Ishikawa (cell line): Measurements from ENCODE around the gene GLIS2.

Experiments
- CEBPB ChIP-seq: IDR thresholded peaks from 2 replicates; pipeline ENCODE4 v1.6.1; 2012
- CREB1 ChIP-seq: IDR thresholded peaks from 2 replicates; pipeline ENCODE4 v1.6.1; 2012; ENCODE audit warnings: low read depth
- EGR1 ChIP-seq: IDR thresholded peaks from 2 replicates; pipeline ENCODE4 v1.6.1; 2012
- EP300 ChIP-seq: IDR thresholded peaks from 2 replicates; pipeline ENCODE4 v1.6.1; 2012; ENCODE audit warnings: borderline replicate concordance
- FOXM1 ChIP-seq: IDR thresholded peaks from 2 replicates; pipeline ENCODE4 v1.6.1; 2012; ENCODE audit warnings: low read depth, borderline replicate concordance
- NFIC ChIP-seq: IDR thresholded peaks from 2 replicates; pipeline ENCODE4 v1.6.1; 2012
- RAD21 ChIP-seq: IDR thresholded peaks from 2 replicates; pipeline ENCODE4 v1.6.1; 2012; ENCODE audit warnings: low read depth
- TAF1 ChIP-seq: IDR thresholded peaks from 2 replicates; pipeline ENCODE4 v1.6.1; 2012; ENCODE audit warnings: low read depth, mild to moderate bottlenecking
- TCF12 ChIP-seq: IDR thresholded peaks from 2 replicates; pipeline ENCODE4 v1.6.1; 2012; ENCODE audit warnings: low read depth
- TEAD4 ChIP-seq: IDR thresholded peaks from 2 replicates; pipeline ENCODE4 v1.6.1; 2012
- YY1 ChIP-seq: IDR thresholded peaks from 2 replicates; pipeline ENCODE4 v1.6.1; 2012; ENCODE audit warnings: low read depth
- ZBTB7A ChIP-seq: IDR thresholded peaks from 2 replicates; pipeline ENCODE4 v1.6.1; 2012; ENCODE audit warnings: low read depth
- TF ChIP-seq, protein P1 (sequence below): IDR thresholded peaks from 2 replicates; pipeline ENCODE4 v1.6.1; 2012
- TF ChIP-seq, protein P2 (sequence below): IDR thresholded peaks from 2 replicates; pipeline ENCODE4 v1.6.1; 2012
- TF ChIP-seq, protein P3 (sequence below): IDR thresholded peaks from 2 replicates; pipeline ENCODE4 v1.6.1; 2012; ENCODE audit warnings: low read depth, mild to moderate bottlenecking

GLIS2 gene

DNA sequence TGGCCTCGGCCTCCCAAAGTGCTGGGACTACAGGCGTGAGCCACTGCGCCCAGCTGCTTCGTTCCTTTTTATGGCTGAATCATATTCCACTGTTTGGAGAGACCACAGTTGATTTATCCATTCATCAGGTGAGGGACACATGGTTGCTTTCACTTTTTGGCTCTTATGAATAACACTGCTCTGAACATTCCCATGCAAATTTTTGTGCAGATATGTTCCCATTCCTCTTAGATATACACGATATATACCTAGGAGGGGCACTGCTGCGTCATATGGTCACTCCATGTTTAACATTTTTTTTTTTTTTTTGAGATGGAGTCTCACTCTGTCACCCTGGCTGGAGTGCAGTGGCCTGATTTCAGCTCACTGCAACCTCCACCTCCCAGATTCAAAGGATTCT lies 13.9 kb upstream of the GLIS2 start:
- TF ChIP-seq, protein P1, sequence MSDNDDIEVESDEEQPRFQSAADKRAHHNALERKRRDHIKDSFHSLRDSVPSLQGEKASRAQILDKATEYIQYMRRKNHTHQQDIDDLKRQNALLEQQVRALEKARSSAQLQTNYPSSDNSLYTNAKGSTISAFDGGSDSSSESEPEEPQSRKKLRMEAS = no peak
- no peak for TF ChIP-seq RAD21
- no peak for TF ChIP-seq NFIC
- no peak for TF ChIP-seq CREB1
- TF ChIP-seq EP300 = no peak
- no peak for TF ChIP-seq FOXM1
- TF ChIP-seq TAF1 = no peak
- TF ChIP-seq YY1 = no peak
- TF ChIP-seq, protein P2, sequence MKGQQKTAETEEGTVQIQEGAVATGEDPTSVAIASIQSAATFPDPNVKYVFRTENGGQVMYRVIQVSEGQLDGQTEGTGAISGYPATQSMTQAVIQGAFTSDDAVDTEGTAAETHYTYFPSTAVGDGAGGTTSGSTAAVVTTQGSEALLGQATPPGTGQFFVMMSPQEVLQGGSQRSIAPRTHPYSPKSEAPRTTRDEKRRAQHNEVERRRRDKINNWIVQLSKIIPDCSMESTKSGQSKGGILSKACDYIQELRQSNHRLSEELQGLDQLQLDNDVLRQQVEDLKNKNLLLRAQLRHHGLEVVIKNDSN = no peak
- TF ChIP-seq TCF12 = no peak
- no peak for TF ChIP-seq CEBPB
- TF ChIP-seq, protein P3, sequence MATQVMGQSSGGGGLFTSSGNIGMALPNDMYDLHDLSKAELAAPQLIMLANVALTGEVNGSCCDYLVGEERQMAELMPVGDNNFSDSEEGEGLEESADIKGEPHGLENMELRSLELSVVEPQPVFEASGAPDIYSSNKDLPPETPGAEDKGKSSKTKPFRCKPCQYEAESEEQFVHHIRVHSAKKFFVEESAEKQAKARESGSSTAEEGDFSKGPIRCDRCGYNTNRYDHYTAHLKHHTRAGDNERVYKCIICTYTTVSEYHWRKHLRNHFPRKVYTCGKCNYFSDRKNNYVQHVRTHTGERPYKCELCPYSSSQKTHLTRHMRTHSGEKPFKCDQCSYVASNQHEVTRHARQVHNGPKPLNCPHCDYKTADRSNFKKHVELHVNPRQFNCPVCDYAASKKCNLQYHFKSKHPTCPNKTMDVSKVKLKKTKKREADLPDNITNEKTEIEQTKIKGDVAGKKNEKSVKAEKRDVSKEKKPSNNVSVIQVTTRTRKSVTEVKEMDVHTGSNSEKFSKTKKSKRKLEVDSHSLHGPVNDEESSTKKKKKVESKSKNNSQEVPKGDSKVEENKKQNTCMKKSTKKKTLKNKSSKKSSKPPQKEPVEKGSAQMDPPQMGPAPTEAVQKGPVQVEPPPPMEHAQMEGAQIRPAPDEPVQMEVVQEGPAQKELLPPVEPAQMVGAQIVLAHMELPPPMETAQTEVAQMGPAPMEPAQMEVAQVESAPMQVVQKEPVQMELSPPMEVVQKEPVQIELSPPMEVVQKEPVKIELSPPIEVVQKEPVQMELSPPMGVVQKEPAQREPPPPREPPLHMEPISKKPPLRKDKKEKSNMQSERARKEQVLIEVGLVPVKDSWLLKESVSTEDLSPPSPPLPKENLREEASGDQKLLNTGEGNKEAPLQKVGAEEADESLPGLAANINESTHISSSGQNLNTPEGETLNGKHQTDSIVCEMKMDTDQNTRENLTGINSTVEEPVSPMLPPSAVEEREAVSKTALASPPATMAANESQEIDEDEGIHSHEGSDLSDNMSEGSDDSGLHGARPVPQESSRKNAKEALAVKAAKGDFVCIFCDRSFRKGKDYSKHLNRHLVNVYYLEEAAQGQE = no peak
- no peak for TF ChIP-seq ZBTB7A
- TF ChIP-seq EGR1 = no peak
- no peak for TF ChIP-seq TEAD4

DNA sequence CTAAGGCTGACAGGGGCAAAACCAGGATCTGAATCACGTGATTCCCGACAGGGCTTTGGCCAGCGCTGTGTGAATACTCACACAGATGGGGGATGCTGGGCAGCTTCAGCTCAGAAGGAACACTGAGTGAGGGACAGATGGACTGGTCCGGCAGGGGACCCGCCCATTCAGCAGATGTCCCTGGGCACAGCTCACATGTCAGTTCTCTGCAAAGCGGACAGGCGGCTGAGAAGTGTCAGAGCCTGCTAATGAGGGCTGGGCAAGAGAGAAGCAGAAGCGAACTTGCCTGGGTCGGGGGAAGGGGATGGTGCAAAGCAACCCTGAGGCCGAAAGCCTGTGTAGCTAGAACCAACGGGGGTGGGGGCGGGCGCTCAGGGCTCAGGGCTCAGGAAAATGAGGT lies 11.9 kb upstream of the GLIS2 start:
- TF ChIP-seq ZBTB7A (no peak), CREB1 (no peak), RAD21 (no peak), EGR1 (no peak), FOXM1 (no peak), EP300 (no peak), TEAD4 (no peak), CEBPB (no peak), NFIC (no peak), TAF1 (no peak), YY1 (no peak), TCF12 (no peak)
- TF ChIP-seq, protein P2 = no peak
- TF ChIP-seq, protein P1 = no peak
- TF ChIP-seq, protein P3 = no peak

DNA sequence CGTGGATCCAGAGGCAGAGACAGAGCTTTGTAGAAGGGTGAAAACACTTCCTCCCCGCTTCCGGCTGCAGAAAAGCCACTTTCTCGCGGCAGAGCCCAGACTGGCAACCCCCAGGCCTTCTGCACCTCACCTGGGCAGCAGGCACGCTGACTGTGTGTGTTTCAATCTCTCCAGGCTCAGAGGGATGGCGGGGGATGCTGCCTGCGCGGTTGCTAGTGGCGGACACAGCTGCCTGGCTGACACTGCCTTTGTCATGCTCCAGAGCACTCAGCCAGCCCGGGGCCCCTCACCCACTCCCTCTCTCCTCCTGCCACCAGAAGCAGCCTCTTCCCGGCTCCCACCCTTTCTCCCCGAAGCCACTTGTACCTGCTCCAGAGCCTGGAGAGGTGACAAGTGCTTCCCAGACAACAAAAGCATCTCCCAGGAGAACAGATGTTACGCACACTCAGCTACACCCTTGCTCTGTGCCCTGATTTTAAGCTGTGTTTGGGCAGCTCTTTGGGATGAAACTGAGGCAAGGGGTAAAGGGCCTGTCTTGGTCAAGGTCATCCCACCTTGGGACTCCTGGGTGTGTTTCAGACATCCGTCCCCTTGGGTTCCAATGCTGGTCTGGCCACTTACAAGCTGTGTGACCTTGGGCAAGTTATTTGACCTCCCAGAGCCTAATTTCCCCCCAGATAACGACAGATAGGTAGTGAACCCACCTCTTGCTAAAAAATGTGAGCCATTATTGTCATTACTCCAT lies 9.2 kb upstream of the GLIS2 start:
- TF ChIP-seq, protein P1 = no peak
- TF ChIP-seq TEAD4 = no peak
- no peak for TF ChIP-seq FOXM1
- no peak for TF ChIP-seq EGR1
- TF ChIP-seq TCF12 = no peak
- TF ChIP-seq YY1 = no peak
- TF ChIP-seq CEBPB = no peak
- TF ChIP-seq NFIC = no peak
- no peak for TF ChIP-seq CREB1
- no peak for TF ChIP-seq RAD21
- no peak for TF ChIP-seq TAF1
- TF ChIP-seq, protein P3 = no peak
- TF ChIP-seq EP300 = no peak
- TF ChIP-seq, protein P2 = no peak
- TF ChIP-seq ZBTB7A = no peak
